Activated CD8-positive, alpha-beta memory T cell treated with anti-CD3 and anti-CD28 coated beads for 36 hours (primary cell): ENCODE measurements around the gene PLCB1. TPM values are rescaled to one million over a fixed set of nuclear protein-coding genes. Genes with fewer than 3 reads are reported as not detected.
"Not testable (repeated sequence)": the region's sequence is repeated elsewhere in the genome, so short reads cannot be mapped to it uniquely, and the experiment has no call there.

Experiments
- CTCF ChIA-PET: fragments of 350-600 bp; sonication (Branson Sonifier 250); formaldehyde crosslinking; loops from one replicate; lab custom pipeline; 2021; ENCODE audit warnings: antibody characterized with exemption; lab: Charles Lee
- POLR2A ChIA-PET: fragments of 350-600 bp; sonication (Branson Sonifier 250); formaldehyde crosslinking; loops from one replicate; lab custom pipeline; 2021; ENCODE audit warnings: antibody characterized with exemption; lab: Charles Lee
- total RNA-seq, 2 experiments: library from RNA; stranded (reverse); gene quantifications; one replicate each; pipeline ENCODE4 v1.2.3, GENCODE V29; 2021

The PLCB1 gene
- total RNA-seq, 2 experiments from 2014 or later, result 9.8 to 12.8 TPM

GRCh38 chr20:8578161-8578865 is 446.2 kb downstream of the PLCB1 start:
- ChIA-PET CTCF (no interaction called here), POLR2A (no interaction called here)

GRCh38 chr20:8579035-8579434 is 447.0 kb downstream of the PLCB1 start:
- ChIA-PET CTCF (no interaction called here), POLR2A (no interaction called here)

GRCh38 chr20:8581446-8582183 is 449.5 kb downstream of the PLCB1 start:
- ChIA-PET POLR2A (no interaction called here), CTCF (no interaction called here)

GRCh38 chr20:8583012-8583565 is 451.0 kb downstream of the PLCB1 start:
- CTCF ChIA-PET, result no interaction called here
- POLR2A ChIA-PET, result no interaction called here

- ChIA-PET CTCF (no interaction called here), POLR2A (no interaction called here)
These were observed 451.5 kb downstream of the PLCB1 start for GRCh38 chr20:8583566-8584043.

GRCh38 chr20:8587251-8587650 is 455.2 kb downstream of the PLCB1 start:
- CTCF ChIA-PET, result no interaction called here
- POLR2A ChIA-PET, result interaction anchor here (0.7 kb wide), 1 partner anchor 1927 kb away, joined by 4 read pairs; no protein-coding TSS in a partner anchor

- ChIA-PET CTCF (no interaction called here), POLR2A (interaction anchor here (0.7 kb wide), 1 partner anchor 1927 kb away, joined by 4 read pairs; no protein-coding TSS in a partner anchor)
These were observed 455.7 kb downstream of the PLCB1 start for GRCh38 chr20:8587810-8588209.

GRCh38 chr20:8589956-8590355 is 457.9 kb downstream of the PLCB1 start:
- ChIA-PET POLR2A (no interaction called here), CTCF (no interaction called here)

- POLR2A ChIA-PET, result not testable (repeated sequence)
These were observed 469.0 kb downstream of the PLCB1 start for GRCh38 chr20:8600910-8601541.

GRCh38 chr20:8601542-8601912 is 469.5 kb downstream of the PLCB1 start:
- POLR2A ChIA-PET, result no interaction called here
- CTCF ChIA-PET, result no interaction called here

More at GRCh38 chr20:8600910-8601541, 469.0 kb downstream of the PLCB1 start:
- CTCF ChIA-PET, result not testable (repeated sequence)

- CTCF ChIA-PET, result no interaction called here
- POLR2A ChIA-PET, result no interaction called here
These were observed 470.5 kb downstream of the PLCB1 start for GRCh38 chr20:8602389-8603116.

- CTCF ChIA-PET, result no interaction called here
- POLR2A ChIA-PET, result no interaction called here
These were observed 476.4 kb downstream of the PLCB1 start for GRCh38 chr20:8608470-8608869.

GRCh38 chr20:8616792-8617191 is 484.7 kb downstream of the PLCB1 start:
- POLR2A ChIA-PET, result no interaction called here
- CTCF ChIA-PET, result no interaction called here

GRCh38 chr20:8621001-8621400 is 488.9 kb downstream of the PLCB1 start:
- ChIA-PET POLR2A (no interaction called here), CTCF (no interaction called here)

- ChIA-PET CTCF (no interaction called here), POLR2A (no interaction called here)
These were observed 492.0 kb downstream of the PLCB1 start for GRCh38 chr20:8624046-8624445.

- ChIA-PET POLR2A (no interaction called here), CTCF (no interaction called here)
These were observed 492.6 kb downstream of the PLCB1 start for GRCh38 chr20:8624616-8625015.

GRCh38 chr20:8627340-8628004 is 495.4 kb downstream of the PLCB1 start:
- POLR2A ChIA-PET, result no interaction called here
- CTCF ChIA-PET, result no interaction called here

GRCh38 chr20:8631271-8631670 is 499.2 kb downstream of the PLCB1 start:
- ChIA-PET CTCF (no interaction called here), POLR2A (no interaction called here)

GRCh38 chr20:8633366-8633765 is 501.3 kb downstream of the PLCB1 start:
- ChIA-PET POLR2A (no interaction called here), CTCF (no interaction called here)
